GM19351 (cell line): ENCODE results near the gene ZNF804B.
"Not testable (repeated sequence)": the region's sequence is repeated elsewhere in the genome, so short reads cannot be mapped to it uniquely, and the experiment has no call there.

ENCODE experiments used
- ATAC-seq: cut with Tn5 transposase; IDR thresholded peaks from one replicate; pipeline ENCODE4 v1.9.1; 2021; ENCODE audit warnings: mild to moderate bottlenecking, moderate library complexity; ENCODE audit not compliant: unreplicated experiment

The ZNF804B gene

DNA sequence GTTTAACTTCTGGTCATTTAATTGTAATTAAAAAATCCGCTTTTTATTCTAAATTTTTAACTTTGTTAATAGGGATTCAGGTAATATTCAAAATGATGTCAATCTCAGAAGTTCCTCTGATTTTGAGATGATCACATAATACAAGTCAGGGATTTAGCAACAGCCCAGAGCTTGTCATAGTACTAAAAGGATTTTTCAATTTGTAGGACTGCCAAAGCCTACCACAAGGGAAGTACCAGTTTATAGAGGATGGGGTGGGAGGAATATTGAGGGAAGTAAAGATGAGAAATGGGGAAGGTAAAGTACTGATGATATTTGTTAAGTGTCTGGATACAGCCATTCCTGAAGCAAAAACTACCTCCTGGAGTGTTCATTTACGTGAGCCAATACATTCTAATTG, 314.3 kb downstream of the ZNF804B start:
- no peak for ATAC-seq

DNA sequence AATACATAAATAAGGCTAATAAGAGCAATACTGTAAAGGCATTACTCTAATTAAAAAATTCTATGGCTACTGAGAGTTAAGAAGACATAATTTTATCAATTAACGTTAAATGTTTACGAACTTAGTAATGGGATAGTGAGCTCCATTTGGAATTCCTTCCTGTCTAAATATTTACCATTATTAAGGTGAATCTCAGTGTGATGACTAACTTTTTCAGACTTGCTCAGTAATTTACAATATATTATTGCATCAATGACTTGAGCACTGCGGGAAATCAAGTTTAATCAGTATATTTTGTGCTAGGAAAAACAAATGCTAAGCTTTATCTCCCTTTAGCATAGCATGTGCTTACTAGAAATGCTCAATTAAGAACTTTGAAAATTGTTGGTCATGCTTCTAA, 318.5 kb downstream of the ZNF804B start:
- ATAC-seq = no peak

DNA sequence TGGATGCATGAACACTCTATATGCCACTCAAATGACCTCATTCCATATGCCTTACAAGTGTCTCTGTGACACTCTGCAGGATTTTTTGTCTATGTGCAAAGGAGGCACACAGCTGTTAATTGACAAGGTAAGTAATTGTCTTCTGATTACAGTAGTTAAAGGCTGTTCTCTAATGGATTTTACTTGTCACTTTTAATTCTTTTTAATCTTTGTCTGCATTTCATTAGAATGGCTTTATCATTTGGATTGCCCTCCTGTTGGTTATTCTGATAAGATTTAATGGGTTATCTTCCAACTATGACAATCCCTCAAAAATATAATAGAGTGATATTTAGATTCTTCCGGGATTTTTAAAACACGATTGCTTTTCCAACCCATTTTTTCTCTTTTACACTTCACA, 326.1 kb downstream of the ZNF804B start:
- no peak for ATAC-seq

GRCh38 chr7:89091550-89091949, 332.1 kb downstream of the ZNF804B start:
- ATAC-seq = no peak

DNA sequence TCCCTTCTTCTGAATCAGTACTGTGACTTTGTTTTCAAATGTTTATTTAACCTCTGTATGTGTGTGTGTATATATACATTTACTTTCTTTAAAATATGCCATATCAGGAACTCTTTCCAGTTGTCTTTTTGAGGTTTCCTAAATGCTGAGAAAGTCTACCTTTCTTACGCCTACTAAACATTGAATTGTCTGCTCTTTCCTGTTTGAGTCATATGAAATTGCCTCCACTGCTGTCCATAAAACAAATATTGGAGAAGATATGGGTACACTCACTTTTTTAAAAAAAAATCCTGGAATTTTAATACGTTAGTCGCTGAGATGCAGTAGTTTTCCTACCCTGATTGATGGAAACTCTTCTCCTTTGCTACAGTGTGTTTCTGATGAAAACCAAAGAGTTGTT, 334.8 kb downstream of the ZNF804B start:
- ATAC-seq = no peak

DNA sequence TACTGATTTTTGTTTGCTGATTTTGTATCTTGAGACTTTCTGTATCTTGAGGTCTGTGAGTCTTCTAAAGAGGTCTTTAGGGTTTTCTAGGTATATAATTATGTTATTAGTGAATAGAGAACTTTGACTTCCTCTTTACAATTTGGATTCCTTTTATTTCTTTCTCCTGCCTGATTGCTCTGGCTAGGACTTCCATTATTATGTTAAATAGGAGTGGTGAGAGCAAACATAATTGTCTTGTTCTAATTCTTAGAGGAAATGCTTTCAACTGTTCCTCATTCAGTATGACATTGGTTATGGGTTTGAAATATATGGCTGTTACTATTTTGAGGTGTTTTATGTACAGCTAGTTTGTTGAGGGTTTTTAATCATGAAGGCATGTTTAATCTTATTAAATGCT, 344.1 kb downstream of the ZNF804B start:
- no peak for ATAC-seq

DNA sequence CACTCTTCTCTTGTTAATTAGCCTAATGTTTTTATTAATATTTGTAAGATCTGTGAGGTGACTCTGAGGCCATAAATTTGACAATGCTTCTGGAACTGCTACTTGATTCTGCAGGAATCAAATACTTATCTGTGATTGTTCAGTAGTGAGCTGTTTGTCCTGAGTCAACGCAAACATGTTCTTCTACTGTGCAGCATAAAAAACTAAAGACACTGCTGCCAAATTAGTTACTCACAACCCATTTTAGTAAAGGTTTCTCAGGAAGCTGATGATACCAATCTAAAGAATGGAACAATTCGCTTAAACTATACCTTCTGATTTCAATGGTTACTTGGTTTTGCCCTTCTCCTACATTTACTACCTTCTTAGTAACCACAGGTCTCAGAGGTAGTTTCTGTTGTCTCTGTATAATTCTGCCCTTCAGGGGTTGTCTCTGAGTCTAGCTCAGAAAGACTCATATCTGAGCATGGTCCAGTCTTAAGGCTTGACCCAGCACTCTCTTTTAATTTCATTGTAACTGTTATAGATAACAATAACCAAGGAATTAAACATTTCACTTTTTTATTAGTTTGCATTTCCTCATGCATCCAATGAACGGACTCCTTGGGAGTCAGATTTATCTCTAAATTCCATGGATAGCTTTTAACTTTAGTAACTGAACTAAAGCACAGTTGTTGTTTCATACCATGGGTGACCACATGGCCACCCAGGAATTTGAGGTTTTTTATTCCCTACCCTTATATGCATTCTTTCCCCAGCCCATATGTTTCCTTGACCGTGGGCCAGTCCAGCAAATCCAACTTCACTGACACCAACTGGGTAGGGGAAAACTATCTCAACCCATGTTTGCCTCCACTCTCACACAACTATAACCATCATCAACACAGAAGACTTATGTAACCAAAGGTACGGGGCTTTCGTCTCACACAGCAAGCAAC, 345.5 kb downstream of the ZNF804B start:
- no peak for ATAC-seq

DNA sequence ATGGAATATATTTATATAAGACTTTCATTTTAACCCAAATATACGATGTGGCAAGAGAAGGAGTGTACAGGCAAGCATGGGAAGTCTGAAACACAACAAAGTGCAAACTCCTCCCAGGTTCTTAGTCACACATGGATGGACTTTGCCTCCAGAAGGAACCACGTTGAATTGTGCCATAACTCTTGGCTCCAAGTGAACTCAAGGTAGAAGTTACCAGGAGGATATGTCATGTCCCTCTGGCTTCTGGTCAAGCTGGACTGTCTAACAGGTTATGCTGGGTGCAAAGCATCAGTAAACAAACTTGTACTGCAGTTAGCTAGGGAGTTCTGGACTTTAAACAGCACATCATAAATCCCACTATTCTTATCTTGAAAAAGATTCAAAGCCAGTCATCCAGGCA, 364.4 kb downstream of the ZNF804B start:
- ATAC-seq = no peak

DNA sequence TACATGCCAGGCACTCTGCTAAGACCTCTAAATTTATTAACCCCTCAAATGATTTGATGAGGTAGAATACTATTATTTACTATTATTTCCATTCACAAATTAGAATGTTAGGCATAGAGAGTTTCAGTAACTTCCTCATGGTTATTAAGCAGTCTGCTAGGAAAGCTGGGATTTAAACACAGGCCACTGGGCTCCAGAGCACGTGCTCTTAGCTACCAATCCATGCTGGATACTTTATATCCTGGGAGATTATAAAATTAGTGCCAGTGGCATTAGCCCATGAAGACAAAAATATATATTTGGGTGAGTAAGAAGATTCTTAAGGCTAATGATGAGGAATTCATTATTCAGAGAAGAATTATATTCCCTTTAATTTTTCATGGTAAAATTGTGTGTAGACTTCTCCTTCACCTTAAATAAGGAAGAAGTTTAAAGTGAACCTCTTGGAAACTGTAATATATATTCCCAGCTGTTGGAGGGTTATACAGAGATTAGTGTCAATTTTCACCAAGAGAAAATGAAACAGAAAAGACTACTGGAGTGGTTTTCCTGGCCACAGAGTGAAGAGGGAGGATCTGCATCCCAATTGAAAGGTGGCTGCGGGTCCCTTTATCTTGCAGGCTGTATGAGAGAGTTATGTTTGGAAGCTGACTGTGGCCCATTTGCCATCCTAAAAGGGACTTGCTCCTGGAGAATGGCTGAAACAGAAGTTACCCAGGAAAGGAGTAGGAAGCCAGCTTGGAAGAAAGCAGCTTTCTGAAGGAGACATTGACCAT, 370.3 kb downstream of the ZNF804B start:
- ATAC-seq = no peak

DNA sequence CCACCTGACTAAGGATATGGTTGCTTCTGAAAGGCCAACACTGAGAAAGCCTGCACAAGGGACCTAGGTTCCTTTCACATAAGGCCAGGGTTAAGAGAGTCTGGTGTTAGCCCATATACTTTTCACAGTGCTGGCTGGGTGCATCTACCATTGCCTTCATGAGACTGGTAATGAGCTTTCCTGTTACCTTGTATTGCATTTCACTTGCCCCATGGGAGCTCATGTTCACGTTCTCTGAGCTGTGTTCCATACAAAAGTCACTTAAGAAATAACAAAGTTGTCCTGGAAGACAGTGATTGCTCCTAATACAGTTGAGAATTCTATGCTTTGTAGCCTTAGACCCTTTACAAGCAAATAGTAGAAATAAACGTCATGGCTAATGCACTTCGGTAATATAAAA, 373.9 kb downstream of the ZNF804B start:
- no peak for ATAC-seq

GRCh38 chr7:89133819-89134218, 374.3 kb downstream of the ZNF804B start:
- no peak for ATAC-seq

DNA sequence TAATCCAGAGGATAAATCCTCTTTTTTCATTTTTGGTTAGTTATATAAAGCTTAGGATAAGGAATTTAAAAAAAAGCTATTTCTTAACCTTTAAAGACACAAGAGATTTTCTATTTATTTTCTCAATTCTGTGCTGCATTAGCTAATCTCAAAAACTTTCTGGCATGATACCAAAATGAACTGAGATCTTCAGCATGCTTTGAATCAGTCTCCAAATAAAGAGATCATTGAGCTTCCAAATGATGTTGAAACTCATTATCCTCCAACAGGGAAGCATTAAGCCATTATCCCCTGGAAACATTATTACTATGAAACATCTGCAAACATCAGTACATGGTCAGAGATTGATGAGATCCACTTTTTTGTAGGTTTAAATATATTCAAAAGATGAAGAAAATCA, 386.3 kb downstream of the ZNF804B start:
- no peak for ATAC-seq

DNA sequence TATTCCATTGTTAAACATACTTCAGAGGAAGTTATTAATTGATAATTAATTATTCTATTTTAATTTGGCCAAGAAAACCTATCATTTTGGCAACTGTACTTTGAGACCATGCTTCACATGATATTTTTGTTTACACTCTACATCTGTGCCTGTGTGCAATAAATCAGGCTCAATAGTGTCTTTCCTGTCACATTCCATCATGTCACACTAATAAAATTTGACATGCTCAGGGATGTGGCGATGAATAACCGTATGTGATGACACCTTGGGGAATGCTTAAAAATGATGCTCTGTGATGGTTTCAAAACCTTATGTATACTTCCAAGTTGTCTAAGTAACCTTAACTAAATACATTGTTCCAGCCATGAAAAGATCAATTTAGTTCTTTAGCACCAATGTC, 400.6 kb downstream of the ZNF804B start:
- no peak for ATAC-seq

DNA sequence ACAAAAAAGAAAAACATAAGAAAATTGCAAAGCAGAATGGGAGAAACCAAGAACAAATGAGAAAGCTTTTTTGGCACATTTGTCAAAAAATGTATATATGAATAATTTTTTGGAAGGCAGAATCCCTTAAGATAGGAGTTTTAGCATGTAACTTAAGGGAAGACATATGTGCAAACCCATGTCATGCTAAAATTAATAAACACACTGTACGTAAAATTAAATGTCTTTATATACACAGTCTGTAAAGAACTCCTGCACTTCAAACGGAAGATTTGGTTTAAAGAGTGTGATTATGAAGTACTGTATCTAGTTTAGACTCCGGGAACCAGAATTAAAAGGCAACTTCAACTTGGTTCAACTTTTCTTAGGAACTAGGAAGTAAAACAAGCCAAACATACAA, 405.9 kb downstream of the ZNF804B start:
- ATAC-seq = no peak

DNA sequence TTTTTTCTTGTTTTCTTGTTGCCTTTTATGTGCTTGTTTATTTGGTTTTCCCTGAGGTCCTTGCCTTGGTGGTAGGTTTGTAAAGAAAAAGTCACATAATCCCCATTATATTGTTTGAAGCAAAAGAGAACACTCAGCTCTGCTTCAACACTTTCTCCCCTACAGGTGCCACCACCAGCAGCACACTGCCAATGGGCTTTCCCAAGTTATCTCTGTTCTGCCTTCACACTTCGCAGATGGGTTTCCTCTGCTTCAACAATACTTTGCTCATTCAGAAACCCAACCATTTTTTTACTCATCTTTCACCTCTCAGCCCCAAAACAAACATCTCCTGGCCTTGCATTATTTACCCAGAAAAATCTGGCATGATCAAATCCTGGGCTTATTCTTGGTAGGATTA, 411.1 kb downstream of the ZNF804B start:
- no peak for ATAC-seq

- no peak for ATAC-seq
Observed at GRCh38 chr7:89182116-89182515, 422.6 kb downstream of the ZNF804B start.

- ATAC-seq = no peak
Observed at GRCh38 chr7:89183712-89184111, 424.2 kb downstream of the ZNF804B start.

GRCh38 chr7:89200758-89201157, 441.3 kb downstream of the ZNF804B start:
- ATAC-seq = no peak

DNA sequence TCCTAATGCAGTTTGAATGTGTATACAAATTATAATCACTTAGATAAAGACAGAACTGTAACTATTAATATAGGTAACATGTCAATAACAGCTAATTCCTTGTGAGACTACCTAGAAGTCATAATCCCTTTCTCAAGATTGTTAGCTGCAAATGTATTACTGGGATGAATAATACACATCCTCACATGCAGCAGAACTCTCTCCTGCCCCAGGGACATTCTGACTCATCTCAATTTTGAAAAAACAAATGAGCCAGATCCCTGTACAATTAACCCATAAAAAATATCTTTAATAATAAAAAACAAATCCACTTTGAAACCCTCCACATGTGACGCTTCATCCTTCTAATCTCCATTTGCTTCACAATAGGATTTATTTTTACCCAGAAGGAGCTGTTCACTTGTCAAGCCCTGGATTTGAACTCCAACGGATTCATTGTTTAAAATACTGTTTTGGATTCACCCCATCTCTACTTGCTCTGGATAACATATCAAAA, 464.4 kb downstream of the ZNF804B start:
- no peak for ATAC-seq

- not testable (repeated sequence) for ATAC-seq
Observed at GRCh38 chr7:89228688-89229171, 469.2 kb downstream of the ZNF804B start.

DNA sequence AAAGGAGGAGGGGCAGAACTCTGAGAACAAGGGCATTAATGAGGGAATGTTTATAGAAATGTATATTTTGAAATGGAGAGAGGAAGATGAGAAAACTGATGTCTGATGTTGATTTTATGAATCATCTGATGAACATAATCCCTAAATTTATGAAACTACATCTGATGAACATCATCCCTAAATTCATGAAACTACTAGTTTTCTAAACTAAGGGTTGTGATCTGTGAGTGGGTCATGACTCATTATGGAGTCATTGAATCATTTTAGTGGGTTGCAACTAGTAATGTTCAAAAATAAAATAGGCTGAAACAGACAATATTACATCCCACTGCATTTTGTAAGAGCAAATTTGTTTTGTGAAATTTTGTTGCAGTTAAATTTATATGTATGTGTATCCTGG, 478.7 kb downstream of the ZNF804B start:
- ATAC-seq = no peak

GRCh38 chr7:89246196-89246595, 486.7 kb downstream of the ZNF804B start:
- no peak for ATAC-seq
